ENCODE data around the gene KCNH6.
A peak's percentile ranks its signal among the peaks of the same experiment; 100 is the strongest.

The KCNH6 gene

GRCh38 chr17:63534816-63535455 lies 11.8 kb downstream of the KCNH6 start:
- DNase-seq, result no peak

- DNase-seq, result no peak
These were observed 12.5 kb downstream of the KCNH6 start for GRCh38 chr17:63535640-63536039.

- no peak for DNase-seq
These were observed 13.8 kb downstream of the KCNH6 start for GRCh38 chr17:63537001-63537400.

- DNase-seq, result no peak
These were observed 15.0 kb downstream of the KCNH6 start for GRCh38 chr17:63537991-63538692.

GRCh38 chr17:63538693-63539595 lies 15.8 kb downstream of the KCNH6 start:
- no peak for DNase-seq

GRCh38 chr17:63540590-63540989 lies 17.4 kb downstream of the KCNH6 start:
- no peak for DNase-seq

- DNase-seq, result no peak
These were observed 19.0 kb downstream of the KCNH6 start for GRCh38 chr17:63542218-63542545.

GRCh38 chr17:63542942-63543821 lies 20.0 kb downstream of the KCNH6 start:
- DNase-seq, result no peak

GRCh38 chr17:63543822-63544420 lies 20.8 kb downstream of the KCNH6 start:
- DNase-seq, result no peak

- DNase-seq, result no peak
These were observed 21.5 kb downstream of the KCNH6 start for GRCh38 chr17:63544467-63545301.

GRCh38 chr17:63546308-63547082 lies 23.3 kb downstream of the KCNH6 start:
- DNase-seq, result no peak

- no peak for DNase-seq
These were observed 23.9 kb downstream of the KCNH6 start for GRCh38 chr17:63547083-63547523.

- no peak for DNase-seq
These were observed 26.3 kb downstream of the KCNH6 start for GRCh38 chr17:63549289-63549945.

GRCh38 chr17:63549946-63550816 lies 27.0 kb downstream of the KCNH6 start, which contains the start of gene DCAF7:
Gene DCAF7, plus strand, starts transcription at chr17:63550477. Its CDS starts 201 bp downstream, at chr17:63550678.
- DNase-seq, result peak; percentile 99

GRCh38 chr17:63550817-63551639 lies 27.9 kb downstream of the KCNH6 start:
- peak; percentile 15 for DNase-seq

GRCh38 chr17:63552211-63552610 lies 29.1 kb downstream of the KCNH6 start:
- no peak for DNase-seq

GRCh38 chr17:63555500-63556156 lies 32.5 kb downstream of the KCNH6 start:
- no peak for DNase-seq

Measured in NCI-H446 treated with DMSO at 0.1 percent for 48 hours (cell line).